Activated T-cell treated with anti-CD3 and anti-CD28 coated beads, Interleukin-2, amount 50 U/mL, for 48 hours (primary cell): Measurements from ENCODE around the gene SSR1.

Experiments
- DNase-seq, 2 experiments: peaks; one replicate each; pipeline ENCODE4 v3.0.0-alpha.2; 2020

The SSR1 gene

DNA sequence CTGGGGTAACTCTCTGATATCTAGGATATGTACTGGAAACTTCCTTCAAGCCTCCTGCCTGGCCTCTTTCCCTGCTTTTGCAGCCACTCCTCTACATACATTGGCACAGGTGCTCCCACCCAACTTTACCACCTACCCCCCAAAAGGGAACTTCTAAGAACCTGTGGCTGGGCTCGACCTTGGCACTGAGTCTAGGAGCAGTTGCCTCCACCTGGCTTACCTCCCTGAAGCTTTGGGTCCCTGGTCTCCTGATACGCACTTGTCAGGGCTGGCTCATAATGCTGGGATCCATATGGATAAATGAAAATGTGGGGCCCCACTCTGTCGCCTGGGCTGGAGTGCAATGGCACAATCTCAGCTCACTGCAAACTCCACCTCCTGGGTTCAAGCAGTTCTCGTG, 56.2 kb downstream of the SSR1 start:
- DNase-seq, result no peak

DNA sequence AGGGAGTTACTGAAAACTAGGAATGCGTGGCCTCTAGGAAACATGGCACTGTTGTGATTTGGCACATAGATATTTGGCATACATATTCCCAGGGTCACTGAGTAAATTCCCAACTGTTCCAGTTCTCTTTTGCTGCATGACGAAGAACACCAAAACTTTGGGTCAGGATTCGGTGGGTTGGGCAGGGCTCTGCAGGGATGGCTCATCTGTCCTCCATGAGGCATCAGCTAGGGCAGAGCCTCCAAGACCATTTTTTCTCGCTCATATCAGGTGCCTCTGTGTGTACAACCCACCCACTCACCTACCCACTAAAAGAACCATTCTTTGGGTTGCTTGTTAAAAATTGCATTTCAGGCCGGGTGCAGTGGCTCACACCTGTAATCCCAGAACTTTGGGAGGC, 57.1 kb downstream of the SSR1 start:
- DNase-seq, result no peak

DNA sequence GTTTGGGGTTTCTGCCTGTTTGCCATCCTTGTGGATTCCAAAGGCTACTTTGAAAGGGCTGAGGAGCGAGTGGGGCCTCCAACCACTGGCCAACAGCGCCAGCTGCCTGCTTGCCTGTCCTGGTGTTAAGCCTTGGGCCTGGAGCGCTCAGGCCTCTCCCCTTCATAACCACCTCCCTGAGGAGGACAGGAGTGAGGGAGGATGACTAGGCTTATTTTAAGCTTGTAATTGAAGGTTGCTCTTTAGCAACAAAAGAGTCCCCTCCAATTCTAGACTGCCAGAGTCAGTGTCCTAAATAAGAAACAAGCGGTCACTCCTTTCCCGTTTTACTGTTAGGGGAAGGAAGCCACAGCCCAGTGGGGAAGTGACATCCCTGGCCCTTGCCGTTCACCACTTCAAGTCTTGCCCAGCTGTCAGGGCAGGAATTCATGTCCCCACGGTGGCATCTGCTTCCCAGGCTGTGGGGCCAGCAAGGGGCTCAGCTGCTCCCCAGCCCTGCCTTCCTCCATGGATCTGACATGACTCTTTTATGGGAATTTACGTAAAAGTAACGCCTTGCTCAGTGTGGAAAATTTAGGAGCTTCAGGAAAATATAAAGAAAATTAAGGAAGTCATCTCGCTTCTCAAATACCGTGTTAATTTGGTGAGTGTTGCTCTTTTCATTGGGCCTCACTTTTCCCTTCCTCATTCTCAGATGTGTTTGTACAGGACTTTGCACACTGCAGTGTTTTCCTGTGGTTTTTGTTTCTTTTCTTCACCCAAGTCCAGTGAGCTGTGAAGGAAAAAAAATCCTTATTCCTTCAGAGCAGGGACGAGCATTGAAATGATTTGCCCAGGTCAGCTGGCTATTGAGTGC, 57.8 kb downstream of the SSR1 start:
- no peak for DNase-seq

DNA sequence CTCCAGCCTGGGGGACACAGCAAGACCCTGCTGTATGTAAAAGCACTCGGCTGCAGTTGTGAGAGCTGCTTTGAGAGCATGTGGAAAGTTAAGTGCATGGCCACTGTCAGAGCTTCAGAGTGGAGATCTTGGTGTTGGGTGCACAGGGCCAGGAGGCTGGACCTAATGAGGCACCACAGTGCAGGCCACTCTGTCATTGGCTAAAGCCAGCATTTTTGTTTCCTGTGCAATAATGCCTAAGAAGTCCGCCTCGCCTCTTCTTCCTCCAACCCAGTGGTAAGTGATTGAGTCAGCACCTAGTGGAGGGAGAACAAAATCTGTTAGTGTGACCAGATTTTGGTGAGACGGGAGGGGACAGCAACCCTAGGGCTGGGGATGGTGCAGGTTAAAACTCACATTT, 60.6 kb downstream of the SSR1 start:
- DNase-seq, result no peak

DNA sequence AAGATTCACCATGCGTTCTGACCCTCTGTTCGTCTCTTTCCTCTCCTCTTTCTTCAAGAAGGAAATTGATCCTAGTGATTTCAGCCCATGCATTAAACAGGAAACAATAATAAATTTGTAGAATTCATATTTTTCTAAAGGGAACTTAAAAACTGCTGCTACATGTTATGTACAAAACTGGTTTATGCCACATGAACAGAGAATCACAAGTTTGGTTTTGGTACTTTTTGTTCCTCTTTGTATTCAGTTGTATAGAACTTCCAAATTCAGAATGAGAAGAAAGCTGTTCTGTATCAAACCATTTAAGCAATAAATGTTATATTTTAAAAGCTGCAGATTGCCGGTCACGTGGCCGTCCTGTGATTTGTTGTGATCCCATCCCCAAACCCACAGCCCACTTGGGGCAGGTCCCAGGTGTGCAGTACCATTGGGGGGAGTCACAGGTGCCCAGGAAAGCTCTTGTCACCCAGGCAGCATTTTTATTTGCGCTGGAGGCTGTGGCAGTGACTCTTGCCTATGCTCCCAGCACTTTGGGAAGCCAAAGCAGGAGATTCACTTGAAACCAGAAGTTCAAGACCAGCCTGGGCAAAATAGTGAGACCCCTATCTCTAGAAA, 61.2 kb downstream of the SSR1 start:
- DNase-seq, result no peak

DNA sequence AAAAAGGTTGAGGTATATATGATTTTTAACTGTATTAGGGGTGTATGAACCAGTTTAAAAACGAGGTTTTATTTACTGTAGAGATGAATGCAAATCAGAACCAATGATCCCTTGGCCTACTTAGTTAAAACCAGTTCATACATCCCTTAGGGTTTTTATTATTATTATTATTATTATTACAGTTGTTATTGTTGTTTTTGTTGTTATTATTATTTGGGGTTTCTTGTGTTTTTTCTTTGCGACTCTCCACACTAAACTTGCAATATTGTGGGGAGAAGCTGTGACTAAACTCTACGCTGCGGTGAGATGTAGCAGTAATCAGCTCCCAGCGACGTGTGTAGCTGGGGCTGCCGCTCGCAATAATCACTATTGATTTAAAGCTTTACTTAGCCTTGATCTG, 62.2 kb downstream of the SSR1 start:
- no peak for DNase-seq

DNA sequence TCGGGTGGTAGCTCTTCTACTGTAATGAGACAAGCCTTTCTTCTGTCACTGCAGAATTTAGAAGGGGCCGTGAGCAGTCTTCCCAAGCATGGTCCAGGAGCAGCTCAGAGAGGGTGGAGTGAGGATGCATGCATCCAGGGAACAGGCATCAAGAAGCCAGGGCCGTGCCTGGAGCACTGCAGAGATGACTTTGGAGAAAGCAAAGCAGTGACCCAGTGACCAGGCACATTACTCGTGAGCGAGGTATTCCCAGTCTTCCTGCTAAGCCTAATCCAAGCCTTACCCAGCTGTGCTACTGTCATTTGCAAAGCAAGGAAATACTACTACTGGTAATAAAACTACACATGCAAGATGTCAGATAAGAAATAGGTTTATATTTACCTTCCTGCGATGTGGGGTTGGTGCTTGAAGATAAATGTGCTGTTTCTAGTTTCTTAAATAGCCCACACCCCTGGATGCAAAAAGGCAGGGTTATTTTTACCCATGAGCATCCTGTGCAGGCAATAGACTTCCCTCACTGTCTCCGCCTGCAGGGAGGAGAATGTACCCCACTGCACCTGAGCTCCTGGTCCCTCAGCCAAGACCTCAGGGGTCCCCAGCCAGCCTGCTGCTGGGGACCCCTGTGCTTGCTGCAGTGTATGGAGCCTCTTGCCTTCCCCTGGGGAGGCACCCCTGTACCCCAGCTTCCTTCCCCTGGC, 62.9 kb downstream of the SSR1 start:
- no peak for DNase-seq

DNA sequence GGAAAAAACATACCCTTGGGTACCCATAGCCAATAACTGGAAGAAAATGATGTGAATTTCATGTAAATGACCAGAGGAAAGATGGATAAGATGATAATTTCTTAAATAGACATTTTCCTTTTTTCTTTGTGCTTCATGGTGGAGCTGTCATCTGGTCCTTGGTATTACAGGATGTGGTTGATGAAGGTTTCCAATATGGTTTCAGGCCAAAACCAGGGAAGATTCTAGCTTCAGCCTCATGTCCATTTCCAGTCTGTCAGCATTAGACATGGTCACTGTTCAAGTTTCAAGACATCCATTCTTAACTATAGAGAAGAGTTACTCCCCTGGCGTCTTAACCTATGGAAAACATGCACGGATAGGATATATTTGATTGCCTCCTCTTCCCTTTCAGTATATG, 63.6 kb downstream of the SSR1 start:
- DNase-seq, result no peak

DNA sequence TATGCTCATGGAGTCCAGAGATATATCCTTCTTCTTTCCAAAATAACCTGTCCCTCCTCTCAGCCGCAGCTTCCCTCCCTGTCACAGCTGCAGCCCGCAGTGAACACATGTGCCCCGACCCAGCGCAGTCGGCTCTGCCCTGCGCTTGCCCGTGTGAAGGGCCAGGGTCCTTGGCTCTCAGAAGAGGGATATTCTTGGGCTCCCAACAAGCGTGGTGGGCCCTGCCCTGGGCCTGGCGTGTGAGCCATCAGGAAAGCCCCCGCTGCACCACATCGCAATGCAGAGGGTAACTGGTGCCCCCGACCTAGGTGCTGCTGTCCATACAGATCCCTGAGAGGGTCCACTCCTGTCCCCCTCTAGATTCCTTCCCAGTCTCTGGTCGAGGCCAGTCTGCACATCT, 65.2 kb downstream of the SSR1 start:
- DNase-seq, result no peak

DNA sequence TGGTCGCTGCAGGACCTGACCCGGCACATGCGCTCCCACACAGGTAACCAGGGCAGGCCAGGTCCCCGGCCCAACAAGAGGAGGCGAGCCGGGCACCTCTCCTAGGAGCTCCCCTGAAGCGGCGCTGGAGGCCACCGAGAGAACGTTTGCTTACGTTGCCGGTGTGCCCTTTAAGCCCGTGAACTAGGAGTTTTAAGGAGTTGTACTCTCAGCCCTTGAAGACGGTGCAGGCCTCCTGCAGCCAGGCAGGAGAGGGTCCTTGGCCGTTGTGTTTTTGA, 65.9 kb downstream of the SSR1 start:
- DNase-seq, result no peak

DNA sequence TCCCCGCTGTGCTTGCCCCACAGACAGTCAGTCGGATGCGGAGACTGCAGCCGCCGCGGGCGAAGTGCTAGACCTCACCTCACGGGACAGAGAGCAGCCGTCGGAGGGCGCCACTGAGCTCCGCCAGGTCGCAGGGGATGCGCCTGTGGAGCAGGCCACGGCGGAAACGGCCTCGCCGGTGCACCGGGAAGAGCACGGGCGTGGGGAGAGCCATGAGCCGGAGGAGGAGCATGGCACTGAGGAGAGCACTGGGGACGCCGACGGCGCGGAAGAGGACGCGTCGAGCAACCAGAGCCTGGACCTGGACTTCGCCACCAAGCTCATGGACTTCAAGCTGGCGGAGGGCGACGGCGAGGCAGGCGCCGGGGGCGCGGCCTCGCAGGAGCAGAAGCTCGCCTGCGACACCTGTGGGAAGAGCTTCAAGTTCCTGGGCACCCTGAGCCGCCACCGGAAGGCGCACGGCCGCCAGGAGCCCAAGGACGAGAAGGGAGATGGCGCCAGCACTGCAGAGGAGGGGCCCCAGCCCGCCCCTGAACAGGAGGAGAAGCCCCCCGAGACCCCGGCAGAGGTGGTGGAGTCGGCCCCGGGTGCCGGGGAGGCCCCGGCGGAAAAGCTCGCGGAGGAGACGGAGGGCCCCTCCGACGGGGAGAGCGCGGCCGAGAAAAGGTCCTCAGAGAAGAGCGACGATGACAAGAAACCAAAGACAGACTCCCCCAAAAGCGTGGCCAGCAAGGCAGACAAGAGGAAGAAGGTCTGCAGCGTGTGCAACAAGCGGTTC, 66.4 kb downstream of the SSR1 start:
- DNase-seq, result no peak

DNA sequence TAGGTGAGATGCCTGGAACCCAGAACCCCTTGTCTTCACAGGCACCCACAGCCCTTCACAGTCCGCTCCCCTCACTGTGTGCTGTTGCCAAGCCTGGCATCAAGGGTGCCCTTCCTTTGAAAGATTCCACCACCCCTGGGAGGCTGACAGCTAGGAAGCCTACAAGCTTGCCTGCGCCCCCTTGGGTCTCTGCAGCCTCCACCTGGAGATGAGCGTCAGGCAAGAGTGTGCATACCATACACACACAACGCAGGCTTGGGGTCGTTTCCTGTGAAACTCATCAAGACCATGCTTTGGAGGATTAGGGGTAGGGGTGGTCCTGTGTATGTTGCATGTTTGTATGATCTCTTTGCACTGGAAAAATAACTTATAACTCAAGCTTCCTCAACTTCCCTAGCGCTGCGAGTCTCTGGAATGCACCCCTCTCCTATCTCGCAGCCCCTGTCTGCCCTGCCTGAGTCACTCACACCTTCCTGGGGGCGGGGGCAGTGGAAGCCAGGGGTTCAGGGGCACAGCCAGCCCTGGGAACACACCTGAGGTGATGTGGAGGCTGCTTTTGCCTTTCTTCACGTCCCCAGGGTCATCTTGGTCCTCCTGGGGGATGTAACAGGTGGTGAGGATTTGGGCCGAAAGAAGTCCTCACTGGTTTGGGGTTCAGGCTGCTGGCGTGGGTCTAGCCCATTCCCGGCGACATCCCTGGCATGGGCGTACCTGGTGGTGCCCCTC, 67.2 kb downstream of the SSR1 start:
- DNase-seq, result no peak

DNA sequence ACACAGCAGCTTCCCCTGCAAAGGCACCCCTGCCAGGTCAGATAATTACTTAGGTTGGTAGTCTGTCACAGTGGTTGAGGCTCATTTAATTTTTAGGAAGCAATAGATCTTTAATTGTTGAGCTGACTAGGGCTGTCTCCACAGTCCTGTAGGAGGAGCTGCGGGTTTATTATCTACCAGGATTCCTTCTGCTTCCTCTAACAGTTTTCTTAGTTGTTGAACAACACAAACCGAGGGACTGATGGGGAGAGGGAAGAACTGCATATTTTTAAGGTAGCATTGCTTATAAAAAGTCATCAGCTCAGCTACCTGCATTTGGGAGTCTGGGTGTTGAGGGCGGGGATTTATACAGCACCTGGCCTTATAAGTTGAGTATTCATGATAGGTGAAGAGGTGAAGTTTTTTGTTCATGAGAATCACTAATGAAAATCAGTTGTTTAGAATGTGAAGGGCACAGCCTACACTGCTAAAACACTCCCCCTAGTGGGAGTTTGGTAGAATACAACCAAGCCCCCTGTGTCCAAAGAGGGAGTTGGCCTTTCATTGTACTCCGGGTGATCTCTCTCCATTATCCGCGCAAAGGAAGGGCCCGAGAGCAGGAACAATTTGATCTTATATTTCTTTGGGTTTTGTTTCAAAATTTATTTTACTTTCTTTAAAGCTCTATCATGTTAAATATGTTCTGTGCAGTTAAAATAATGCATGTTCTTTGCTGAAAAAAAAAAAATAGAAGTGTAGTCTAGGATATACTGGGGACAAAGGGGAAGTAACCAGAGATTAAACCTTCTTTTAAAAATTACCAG, 69.6 kb downstream of the SSR1 start:
- peak; percentile 39 to 42 for DNase-seq

DNA sequence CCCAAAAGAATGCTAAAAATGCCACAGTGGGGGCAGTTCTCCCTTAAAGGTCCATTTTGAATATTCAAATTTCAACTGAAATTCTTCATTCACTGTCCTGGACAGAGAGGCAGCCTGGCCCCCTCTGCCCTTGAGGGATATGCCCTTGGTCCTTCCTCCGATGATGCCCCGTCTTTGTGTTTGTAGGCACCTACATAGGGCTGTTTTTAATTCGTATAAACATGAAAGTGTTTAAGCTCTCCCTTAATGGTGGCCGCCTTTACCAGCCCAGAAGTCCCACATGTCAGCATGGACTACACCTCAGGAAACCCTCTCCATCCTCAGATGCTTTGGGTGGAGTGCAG, 70.2 kb downstream of the SSR1 start:
- no peak for DNase-seq

DNA sequence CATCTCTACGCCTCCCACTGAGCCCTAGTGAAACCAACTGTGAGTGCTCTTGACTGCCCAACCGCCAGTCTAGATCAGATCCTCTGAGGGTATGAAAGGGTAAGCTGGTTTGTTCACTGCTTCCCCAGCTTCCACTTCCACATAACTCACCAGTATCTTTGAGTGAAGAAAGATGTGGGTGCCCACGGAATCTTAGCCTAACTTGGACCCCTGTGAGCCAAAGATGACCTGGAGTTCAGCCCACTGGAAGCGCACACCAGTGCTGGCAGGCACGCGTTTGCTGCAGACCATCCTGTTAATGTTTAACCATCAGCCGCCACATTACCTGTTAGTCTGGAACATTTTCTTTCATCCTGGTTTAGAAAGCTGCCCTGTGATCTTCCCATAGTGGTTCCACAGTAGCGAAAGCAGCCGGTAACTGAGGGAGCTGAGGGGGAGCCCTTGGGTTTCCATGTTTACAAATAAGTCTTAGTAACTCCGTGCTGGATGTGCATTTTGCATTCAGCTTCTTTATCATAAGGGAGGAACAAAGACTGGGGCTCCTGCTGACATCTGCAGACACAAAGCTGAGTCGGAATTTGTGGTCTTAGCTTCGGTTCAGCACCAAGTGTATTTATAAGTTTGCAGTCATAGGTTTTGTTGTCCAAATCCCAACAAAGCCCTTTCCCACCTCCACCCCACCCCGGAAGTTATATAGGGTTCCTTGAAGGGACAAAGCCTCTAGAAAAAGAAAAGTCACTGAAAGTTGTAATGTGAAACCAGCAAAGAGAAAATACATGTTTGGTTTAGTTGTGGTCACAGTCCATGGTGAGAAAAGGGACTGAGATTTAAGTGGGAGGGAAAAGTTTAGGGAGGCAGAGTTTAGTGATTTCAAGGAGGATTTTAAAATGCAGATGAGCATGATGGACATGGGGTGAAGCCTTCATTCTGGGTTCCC, 71.0 kb downstream of the SSR1 start:
- no peak for DNase-seq

DNA sequence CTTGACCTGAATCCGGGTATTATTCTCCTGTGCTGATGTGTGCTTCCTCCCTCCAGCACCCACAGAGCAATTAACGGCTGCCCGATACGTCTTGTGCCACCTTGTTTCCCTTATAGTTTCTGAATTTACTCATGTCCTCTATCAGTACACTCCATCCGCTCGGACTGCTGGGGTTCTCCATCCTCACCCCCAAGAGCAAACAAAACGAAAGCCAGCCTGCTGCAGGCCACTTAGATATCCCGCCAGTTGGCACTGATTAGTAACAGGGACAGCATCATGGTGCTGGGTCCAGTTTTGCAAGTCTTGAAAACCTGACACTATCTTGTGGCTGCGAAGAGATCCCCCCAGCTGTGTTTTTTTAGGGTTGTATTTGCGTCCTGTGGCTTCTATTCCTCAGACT, 71.8 kb downstream of the SSR1 start:
- no peak for DNase-seq

DNA sequence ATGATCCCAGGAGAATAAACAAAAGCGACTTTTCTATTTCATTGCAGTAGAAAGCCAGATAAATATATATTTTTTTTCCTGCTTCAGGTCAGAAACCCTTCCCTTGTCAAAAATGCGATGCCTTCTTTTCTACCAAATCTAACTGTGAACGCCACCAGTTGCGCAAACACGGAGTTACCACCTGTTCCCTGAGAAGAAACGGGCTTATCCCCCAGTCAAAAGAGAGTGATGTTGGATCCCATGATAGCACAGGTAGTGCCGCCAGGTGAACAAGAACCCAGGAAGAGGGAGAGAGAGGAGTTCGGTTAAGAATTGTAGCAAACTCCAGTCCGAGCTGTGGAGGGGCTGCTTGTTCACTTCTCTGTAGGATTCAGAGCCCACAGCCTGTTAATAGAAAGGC, 72.6 kb downstream of the SSR1 start:
- no peak for DNase-seq

DNA sequence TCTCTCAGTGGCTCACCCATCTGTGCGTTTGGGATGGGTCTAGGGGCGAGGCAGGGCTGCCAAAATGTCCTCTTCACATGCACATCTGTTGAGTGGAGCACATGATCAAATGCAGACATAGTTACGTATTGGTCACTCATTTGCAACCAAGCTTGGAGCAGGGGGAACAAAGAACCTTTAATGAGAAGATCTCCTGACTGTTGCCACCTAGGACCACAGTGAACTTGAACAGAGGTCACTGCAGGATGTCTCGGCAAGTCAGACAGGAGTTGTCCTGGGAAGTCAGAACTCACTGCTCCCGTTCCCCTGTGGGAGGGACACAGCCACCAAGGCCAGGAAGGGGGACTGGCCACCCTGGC, 73.4 kb downstream of the SSR1 start:
- DNase-seq, result no peak

DNA sequence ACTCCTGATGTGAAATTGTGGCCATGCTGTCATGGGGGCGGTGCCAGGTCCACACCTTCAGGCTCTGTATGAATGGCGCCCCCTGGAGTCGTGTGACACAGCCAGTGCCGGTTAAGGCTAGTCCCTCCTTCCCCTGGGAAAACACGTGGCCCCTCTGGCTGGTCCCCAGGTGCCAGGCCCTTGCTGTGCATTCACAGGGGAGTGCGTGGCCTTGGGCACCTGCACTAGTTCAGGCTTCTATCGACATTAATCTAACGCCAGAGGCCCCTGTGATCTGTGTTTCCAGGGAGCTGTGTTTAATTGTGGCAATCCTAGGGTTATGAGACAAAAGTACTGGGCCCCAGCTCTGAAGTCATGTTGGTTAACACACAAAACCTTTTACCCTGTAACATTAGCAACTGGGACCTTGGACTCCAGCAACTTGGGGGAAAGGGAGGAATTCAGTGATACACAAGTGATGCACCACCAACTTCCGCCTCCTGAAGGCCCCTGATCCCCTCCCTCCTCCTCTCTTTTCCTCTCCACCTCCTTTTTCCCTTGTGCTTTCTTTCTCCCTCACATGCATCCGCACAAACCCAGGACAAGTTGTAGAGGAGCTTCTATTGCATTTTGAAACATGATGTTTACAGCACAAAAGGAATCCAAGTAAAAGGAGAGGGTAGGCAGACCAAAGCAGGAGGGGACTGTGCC, 74.0 kb downstream of the SSR1 start:
- DNase-seq, result peak; percentile 87 to 90

DNA sequence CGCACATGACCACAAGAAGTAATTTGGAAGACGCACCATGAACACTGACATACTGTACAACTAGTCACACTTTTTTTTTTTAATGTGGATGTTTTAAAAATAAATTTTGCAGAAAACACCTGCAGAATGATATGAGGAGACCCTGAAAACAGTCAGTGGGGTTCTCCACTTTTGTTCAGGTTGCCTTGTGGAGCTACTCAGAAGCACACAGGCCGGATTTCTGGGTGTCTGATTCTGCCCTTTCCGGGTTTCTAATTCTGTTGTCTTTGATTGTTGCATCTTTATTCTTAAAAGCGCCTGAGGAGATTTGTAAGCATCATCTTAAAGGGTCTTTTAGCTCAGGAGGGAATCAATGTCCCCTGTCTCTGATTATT, 74.5 kb downstream of the SSR1 start:
- no peak for DNase-seq
